Measurements from ENCODE around the gene RUFY3.
"Not testable (repeated sequence)": the region's sequence is repeated elsewhere in the genome, so short reads cannot be mapped to it uniquely, and the experiment has no call there.

Gene RUFY3, protein sequence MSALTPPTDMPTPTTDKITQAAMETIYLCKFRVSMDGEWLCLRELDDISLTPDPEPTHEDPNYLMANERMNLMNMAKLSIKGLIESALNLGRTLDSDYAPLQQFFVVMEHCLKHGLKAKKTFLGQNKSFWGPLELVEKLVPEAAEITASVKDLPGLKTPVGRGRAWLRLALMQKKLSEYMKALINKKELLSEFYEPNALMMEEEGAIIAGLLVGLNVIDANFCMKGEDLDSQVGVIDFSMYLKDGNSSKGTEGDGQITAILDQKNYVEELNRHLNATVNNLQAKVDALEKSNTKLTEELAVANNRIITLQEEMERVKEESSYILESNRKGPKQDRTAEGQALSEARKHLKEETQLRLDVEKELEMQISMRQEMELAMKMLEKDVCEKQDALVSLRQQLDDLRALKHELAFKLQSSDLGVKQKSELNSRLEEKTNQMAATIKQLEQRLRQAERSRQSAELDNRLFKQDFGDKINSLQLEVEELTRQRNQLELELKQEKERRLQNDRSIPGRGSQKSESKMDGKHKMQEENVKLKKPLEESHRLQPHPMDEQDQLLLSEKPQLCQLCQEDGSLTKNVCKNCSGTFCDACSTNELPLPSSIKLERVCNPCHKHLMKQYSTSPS

DNA sequence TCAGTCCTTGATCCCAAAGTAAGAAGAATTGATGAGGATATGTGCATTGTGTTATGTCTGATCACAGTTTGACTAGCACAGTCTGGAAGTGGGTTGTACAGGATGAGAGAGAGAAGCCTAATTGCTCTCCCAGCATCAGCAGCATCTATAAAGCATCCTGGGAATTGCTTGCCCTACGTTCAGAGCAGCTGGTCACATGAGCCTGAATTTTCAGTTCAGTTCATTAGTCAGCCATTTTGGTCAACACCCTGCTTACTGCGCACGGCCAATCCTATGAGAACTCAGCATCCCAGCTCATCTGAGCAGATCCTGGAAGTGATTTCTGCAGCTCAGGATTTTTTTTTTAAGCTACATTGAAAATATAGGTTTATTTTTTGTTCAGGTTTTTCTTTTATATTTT, at the start of gene RUFY3:
Gene RUFY3, plus strand, starts transcription at position 218 of the 400 bp plus-strand sequence. CDS start 610 bp downstream, outside the sequence.
- DNase-seq, result peak; percentile 91

DNA sequence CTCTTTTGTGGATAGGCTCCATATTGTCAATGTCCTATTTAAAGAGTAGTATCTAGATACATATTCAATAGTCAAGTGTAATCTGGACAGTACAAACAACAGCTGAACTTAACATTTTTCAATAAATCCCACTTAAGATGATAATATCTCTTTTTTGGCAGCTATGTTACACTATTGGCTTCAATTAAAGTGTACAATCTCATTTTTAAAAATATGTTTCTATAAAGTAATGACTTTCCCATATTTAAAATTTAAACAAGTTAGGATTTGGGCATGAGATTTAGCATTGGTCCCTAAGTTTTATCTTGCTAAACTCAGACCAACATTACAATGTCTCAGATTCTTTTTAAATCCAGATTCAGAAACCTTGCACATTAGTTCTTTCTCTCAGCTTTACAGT, 47.6 kb upstream of the RUFY3 start:
- DNase-seq, result no peak

DNA sequence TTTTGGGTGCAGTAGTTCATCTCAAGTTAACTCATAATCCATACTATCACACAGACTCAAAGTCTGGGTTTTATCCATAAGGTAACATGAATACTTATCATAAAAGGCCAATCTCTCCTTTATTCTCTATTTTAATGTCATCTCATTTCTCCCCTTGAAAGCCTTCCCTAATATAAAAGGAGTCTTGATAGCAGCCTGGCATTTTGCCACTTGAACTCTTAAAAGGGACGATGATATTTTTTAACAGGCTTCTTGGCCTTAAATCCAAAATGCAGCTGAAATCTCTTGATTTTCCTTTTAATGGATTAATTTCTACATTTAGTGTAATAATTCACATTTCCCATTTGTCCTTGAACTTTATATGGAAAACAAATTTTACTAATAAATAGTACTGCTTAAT, 47.0 kb upstream of the RUFY3 start:
- DNase-seq, result no peak

DNA sequence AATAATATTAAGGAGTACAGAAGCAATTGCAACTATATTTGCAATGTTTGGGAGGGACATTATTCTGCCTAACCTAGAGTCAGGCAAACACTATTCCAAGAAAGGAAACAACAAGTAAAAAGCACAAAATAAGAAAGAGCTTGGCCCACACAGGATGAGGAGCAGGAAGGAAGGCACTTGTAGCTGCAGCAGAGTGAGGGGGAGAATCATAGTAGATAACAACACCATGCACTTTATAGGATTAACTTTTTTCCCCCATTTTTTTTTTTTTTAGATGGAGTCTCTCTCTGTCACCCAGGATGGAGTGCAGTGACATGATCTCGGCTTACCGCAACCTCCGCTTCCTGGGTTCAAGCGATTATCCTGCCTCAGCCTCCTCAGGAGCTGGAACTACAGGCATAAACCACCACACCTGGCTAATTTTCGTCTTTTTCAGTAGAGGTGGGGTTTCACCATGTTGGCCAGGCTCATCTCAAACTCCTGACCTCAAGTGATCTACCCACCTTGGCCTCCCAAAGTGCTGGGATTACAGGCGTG, 45.1 kb upstream of the RUFY3 start:
- no peak for DNase-seq

DNA sequence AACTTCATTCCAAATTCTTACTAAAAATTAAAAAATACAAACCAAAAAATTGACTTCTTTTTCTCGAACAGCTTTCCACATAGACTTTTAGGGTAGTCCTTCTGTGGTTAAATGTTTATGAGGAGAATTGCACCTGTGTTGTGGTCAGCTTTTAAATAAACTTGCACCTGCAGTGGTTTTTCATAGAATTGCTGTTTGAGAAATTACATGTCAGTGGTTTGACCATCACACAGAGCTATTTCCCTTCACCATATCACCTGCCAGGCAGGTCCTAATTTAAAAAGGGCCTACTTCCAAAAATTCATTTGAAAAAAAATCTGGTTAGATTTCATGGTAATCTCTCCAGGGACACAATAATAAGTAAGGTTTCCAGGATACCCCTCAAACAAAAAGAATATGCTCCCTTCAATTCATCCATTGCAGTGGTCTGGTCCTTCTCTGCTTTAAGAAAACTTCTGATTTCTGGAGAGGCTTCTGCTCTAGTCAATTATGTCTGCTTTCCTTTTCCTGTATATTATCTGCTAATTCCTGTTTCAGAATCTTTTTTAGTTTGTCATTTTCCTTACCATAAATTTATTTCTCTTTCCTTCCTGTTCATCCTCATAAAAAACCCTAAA, 43.3 kb upstream of the RUFY3 start:
- no peak for DNase-seq

DNA sequence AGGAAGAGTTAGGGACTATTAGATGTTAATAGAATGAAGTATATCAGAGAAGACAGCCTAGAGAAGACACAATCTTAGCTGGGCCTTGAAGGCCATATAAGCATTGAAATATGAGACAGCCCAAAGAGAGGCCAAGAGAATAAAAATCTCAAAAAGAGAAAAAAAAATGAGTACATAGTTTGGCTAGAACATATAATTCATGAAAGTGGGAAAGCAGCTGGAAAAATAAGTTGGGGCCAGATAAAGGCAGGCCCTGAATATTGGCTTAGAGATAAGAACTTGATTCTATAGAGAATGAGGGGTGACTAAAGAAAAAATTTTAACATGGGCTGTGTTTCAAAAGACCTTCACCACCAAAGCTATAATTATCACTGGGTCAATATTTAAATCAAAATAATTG, 40.8 kb upstream of the RUFY3 start:
- no peak for DNase-seq

DNA sequence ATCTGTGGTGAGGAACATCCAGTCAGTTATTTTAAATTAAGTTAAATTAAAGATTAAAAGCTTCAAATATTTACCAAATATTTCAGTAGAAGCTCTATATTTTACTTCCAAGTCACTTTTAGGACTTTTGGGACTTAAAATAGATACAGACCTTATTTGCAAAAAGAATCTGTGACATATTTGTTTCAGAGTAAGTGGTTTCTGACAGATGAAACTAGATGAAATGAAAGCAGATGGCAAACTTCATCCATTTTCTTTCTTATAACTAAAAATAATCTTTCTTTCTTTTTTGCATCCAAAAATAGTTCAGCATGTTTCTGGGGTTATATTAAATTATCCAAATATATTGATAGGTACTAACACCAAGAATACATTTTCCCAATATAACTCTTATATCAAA, 40.1 kb upstream of the RUFY3 start:
- DNase-seq, result no peak

DNA sequence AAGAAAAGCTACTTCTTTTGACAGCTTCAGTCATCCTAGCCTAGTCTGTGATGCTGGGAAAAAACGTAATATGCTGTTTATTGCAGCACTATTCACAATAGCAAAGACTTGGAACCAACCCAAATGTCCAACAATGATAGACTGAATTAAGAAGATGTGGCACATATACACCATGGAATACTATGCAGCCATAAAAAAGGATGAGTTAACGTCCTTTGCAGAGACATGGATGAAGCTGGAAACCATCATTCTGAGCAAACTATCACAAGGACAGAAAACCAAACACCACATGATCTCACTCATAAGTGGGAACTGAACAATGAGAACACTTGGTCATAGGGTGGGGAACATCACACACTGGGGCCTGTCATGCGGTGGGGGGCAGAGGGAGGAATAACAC, 39.6 kb upstream of the RUFY3 start:
- DNase-seq, result not testable (repeated sequence)

DNA sequence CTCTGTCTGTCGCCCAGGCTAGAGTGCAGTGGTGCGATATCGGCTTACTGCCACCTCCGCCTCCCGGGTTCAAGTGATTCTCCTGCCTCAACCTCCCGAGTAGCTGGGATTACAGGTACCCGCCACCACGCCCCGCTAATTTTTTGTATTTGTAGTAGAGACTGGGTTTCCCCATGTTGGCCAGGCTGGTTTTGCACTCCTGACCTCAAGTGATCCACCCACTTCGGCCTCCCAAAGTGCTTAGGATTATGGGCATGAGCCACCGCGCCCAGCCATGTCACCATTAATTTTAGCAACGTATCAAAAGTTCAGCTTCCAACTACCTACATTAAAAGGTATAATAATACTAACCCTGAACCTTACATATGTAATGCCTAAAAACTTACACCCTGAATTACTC, 34.4 kb upstream of the RUFY3 start:
- no peak for DNase-seq

DNA sequence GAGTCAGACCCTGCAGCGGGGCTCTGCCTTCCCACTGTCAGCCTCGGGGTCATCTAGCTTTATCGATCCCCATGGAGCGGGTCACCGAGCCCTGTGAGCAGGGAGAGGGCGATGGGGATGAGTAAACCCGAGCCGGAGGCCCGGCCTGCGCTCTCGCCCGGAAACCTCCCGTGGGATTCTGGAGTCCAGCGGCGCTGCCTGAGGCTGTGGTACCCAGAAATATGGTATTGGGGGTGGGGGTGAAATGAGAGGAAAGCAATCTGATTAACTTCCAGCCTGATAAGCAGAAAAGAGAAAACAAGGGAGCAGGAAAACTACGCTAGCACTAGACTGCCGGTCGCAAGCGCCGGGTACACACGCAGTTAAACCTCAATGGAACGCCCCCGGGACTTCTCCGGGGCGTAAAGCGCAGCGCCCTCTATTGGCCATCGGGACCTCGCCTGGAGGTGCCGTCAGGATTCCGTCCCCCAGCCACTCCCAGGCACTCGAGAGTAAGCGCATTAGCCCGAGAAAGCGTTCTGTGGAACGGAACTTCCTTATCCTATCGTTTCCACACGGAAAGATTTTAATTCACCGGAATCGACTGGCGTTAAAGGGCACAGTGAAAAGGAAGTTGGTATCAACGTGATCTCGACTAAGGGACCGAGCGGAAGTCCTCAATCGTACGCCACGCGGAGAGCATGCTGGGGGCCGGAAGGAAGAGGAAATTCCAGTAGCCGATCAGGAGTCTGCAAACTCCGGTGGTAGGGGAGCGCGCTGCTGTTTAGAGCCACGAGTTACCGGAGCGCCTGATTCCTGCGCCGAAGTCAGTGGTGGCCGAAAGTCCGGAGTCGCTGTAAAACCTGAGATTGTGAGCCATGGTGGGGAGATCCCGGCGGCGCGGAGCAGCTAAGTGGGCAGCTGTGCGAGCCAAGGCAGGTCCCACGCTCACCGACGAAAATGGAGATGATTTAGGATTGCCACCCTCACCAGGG, 33.7 kb upstream of the RUFY3 start, which contains the start of gene UTP3:
Gene UTP3, plus strand, starts transcription at position 712 of the 974 bp plus-strand sequence. Its CDS starts 146 bp downstream, at position 858.
- peak; percentile 97 for DNase-seq

DNA sequence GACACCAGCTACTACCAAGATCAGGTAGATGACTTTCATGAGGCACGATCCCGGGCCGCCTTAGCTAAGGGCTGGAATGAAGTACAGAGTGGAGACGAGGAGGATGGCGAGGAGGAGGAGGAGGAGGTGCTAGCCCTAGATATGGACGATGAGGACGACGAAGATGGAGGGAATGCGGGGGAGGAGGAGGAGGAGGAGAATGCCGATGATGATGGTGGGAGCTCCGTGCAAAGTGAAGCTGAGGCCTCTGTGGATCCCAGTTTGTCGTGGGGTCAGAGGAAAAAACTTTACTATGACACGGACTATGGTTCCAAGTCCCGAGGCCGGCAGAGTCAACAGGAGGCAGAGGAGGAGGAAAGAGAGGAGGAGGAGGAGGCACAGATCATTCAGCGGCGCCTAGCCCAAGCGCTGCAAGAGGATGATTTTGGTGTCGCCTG, 33.0 kb upstream of the RUFY3 start:
- no peak for DNase-seq

DNA sequence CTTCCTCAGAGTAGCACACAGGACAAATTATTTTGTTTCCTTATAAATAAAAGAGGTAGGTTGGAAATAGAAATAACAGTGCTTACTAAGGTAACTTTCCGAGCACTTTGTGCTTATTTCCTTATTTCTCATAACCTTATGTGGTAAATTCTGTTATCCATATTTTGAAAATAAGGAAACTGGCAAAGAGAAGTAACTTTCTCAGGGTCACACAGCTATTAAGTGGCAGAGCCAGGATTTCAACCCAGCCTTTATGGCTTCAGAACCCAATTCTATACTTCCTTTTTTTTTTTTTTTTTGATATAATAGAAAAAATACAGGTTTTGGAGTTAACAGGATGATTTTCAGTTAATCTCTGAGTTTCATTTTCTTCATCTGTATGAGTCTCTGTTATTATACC, 30.1 kb upstream of the RUFY3 start:
- no peak for DNase-seq

DNA sequence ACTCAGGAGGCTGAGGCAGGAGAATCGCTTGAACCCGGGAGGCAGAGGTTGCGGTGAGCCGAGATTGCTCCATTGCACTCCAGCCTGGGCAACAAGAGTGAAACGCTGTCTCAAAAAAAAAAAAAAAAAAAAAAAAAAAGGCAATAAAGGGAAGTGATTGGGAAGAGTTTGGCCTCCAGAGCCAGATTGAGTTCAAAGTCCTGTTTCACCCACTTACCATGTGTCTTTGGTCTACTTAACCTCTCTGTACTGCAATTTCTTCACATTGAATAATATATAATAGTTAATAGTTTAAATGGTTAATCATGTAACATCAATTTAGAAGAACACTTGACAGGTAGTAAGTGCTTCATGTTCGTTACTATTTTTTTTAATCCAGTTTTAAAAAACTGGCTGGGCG, 27.1 kb upstream of the RUFY3 start:
- not testable (repeated sequence) for DNase-seq

DNA sequence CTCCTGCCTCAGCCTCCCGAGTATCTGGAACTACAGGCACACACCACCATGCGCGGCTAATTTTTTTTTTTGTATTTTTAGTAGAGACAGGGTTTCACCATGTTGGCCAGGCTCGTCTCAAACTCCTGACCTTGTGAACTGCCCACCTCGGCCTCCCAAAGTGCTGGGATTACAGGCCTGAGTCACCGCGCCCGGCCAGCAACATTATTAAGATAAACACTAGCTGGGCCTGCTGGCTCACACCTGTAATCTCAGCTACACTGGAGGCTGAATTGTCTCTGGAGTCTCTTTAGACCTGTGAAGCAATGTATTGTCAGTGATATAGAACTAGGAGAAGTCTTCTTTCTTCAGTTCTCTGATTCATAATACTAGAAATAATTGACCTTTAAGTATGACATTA, 23.3 kb upstream of the RUFY3 start:
- not testable (repeated sequence) for DNase-seq

DNA sequence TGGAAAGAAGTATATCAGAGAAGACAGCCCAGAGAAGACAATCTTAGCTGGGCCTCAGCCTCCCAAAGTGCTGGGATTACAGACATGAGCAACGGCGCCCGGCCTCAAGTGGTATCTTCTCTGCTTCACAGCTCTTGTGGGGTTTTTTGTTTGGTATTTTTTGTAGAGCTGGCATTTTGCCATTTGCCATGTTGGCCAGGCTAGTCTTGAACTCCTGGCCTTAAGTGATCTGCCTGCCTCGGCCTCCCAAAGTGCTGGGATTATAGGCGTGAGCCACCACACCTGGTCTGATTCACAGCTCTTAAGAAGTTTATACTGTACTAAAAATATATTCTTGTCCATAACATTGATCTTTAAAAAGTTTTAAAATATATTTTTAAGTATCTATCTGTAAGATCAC, 21.1 kb upstream of the RUFY3 start:
- no peak for DNase-seq

DNA sequence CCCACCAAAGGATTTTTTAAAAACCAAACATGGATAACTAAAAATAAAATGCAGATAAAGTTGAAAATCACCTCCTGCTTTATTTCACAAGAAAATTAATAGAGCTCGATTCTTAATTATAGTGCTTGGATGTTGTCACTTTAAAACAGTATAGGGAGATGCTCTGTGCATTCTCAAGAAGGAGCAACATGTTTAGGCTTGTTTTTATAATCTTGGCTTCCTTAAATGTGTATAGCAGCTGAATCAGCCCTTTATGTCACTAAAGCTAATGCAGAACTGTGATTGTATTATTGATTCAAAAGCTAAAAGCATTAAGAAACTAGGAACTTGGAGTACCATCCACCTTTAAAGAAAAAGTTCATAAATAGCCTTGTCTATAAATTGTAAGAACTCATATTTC, 20.5 kb upstream of the RUFY3 start:
- no peak for DNase-seq

DNA sequence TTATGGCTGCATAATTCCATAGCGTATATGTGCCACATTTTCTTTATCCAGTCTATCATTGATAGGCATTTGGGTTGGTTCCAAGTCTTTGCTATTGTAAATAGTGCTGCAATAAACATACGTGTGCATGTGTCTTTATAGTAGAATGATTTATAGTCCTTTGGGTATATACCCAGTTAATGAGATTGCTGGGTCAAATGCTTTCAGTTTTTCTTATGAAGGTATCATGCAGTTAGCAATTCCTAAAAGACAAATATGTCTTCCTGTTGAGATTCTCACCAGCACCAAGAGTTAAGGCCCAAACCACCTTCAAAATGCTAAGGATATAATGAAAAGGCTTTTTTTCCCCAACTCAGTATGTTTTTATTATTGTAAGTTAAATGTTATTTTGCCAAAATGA, 19.2 kb upstream of the RUFY3 start:
- DNase-seq, result not testable (repeated sequence)

DNA sequence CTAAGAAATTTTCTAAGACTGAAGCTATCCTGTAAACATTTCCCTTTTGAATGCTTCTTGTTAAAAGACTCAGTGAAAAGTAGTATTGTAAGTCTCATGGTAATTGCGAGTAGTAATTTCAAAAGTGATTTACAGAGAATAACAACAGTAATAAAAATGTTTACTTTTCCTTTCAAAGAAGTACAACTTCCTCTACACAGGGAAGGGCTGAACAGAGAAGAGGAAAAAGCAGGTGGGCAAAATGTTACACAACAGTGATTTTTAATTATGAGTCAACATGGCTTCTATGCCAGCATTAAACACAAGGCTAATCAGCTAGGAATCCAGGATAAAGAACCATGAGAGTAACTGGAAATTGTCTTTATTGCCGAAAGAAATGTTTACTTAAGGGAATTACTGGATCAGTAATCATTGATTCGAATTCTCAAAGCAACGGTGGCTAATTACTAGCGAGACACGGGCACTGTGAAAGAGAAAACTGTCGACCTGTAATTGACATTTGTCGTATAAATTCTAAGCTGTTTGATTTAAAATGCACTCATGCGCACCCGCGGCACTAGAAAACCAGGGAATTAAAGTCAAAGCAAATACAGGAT, 18.0 kb upstream of the RUFY3 start:
- peak; percentile 68 for DNase-seq

DNA sequence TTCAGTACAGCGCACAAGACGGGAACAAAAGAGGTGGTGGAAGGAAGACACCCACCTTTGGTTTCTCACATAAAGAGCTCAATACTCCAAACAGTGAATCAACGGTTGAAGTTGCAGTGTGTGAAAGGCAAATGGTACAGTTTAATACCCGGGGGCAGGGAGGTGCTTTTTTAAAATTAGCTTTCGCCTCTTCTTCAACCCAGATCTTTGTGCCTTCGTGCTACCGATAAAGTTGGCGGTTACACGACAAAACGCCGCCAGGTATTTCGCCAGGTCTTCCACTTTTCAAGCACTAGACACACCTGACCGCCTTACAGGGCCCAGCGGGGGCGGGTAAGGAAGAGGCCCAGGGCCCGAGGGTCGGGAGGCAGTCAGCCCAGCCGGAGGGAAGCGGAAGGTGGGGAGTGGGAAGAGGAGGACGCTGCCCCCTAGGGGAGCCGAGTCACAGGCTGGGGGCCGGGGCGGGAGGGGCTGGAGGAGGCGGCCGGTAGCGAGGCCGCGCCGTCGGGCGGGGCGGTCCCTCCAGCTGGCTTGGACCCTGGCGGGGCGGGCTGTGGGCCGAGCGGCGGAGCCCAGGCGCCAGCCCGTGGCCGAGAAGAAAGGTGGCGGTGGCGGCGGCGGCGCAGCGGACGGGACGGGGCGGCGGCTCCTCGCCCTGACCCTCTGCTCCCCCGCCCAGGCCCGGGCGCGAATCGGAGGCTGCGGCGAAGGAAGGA, 17.4 kb upstream of the RUFY3 start:
- DNase-seq, result peak; percentile 68

DNA sequence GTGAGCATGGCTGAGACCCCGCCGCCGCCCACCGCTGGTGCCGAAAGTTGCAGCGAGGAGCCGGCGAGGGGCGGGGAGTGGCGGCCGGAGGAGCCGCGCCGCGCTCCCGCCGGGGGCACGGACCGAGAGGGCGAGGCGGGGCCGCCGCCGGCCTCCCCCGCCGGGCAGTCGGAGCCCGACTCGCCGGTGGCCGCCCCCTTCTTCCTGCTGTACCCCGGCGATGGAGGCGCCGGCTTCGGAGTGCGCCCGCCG, 16.9 kb upstream of the RUFY3 start:
- DNase-seq, result peak; percentile 22

DNA sequence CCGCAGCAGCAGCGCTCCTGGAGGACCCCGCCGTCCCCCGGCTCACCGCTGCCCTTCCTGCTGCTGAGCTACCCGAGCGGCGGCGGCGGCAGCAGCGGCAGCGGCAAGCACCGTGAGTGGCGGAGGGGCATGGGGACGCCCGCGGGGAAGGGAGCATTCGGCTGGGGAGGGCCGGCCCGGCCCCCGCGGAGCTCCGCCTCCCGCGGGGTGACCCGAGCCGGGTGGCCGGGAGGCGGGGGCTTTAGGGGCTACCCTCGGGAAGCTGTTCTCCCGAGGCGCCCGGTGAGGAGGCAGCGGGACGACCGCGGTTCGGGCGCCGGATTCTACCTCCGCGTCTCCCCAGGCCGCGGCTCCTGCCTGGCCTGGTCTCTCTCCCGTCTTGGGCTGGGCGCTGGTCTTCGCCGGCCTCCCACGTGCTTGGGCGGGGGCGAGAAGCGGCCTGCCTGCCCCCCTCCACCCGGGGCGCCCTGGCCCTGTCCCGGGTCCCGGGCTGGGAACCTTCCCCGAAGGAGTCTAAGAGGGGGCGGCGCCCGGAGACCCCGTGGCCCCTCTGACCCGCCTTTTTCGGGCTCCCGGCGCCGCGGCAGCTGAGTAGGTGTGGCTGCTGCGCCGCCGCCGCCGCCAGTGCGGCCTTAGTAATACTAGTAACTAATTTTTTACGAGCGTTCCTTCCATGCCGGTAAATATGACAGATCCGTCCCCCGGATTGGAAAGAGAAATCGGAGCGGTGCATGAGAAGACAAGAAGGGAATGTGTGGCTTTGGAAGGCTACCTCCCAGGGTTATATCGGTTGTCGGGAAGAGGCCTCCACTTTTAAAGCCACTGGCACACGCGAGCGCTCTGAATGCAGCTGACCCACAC, 16.4 kb upstream of the RUFY3 start:
- DNase-seq, result peak; percentile 33

All from COR-L47 (cell line).